Measurements from ENCODE around the gene USPL1.

The USPL1 gene

DNA sequence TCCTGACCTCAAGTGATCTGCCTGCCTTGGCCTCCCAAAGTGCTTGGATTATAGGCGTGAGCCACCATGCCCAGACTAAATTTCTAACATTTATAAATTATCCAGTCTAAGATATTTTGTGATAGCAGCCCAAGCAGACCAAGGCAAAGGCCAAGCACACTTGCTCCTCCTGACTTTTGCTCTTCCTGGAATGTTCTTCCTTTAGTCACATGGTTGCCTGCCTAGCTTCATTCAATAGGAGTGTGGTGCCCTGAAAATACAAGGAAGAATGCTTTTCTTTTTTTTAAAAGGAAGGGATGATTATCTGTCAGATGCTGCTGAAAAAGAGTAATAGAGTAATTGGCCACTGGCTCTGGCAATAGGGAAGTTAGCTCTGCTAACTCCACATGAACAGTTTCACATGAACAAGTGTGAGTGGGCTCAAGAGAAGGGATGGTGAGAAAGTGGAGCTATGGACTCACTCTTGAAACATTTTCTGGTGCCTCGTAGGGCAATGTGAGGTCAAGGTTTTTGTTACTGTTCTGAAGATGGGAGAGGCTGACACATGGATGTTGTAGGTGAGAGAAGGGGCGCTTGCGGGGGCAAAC, 47.1 kb downstream of the USPL1 start:
- DNase-seq (ENCODE audit: low spot score): no peak

DNA sequence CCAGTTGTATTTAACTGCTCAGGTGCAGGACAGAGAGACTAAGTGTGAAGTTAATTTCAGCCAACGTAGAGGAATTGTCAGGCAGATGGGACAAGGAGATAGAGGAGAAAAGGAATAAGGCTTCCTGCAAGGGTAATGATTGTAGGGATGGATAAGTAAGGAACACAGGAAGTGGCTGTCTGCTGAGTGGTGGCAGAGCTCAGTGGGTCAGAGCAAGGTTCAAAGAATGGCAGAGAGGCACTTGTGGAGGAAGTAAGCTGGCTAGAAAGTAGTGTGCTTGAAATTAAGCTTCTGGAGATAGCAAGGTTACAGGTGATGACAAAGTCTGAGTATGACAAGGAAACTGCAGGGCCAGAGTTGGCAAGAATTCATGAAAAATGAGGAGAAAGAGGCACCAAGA, 47.9 kb downstream of the USPL1 start:
- DNase-seq (ENCODE audit: low spot score): no peak

DNA sequence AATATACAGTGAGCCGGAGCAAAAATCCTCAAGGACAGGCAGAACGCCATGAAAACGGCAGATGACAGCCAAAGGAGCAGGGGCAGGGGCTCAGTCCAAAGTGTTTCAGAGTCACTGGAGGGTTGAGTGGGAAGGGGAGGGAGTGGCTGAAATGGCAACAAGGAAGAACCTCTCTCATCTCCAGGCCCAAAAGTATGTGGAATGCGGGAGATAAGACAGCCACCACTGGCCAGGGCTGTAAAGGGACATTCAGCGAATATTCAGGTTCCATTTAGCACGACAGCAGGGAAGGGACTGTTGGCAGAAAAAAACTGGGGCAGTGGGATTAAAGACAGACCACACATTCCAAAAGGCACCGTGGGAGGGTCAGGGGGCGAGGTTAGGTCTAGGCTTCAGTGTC, 48.4 kb downstream of the USPL1 start:
- DNase-seq (ENCODE audit: low spot score): no peak

DNA sequence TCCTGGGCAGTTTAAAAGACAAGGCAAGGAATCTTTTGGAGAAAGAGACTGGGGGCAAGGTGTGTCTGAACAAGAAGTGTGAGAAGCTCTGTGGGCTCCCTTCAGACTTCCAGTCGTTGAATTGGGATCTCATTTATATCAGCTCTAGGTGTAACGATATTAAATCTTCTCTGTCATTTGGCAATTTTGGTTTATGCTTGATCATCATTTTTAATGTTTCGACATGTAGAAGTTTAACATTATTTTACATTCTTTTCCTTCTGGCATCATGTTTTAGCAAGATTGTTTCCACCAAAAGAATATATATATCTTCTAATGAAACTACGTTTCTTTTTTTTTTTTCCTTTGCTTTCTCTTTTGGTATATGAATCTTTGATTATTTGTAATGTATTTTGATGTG, 49.3 kb downstream of the USPL1 start:
- DNase-seq (ENCODE audit: low spot score): no peak

DNA sequence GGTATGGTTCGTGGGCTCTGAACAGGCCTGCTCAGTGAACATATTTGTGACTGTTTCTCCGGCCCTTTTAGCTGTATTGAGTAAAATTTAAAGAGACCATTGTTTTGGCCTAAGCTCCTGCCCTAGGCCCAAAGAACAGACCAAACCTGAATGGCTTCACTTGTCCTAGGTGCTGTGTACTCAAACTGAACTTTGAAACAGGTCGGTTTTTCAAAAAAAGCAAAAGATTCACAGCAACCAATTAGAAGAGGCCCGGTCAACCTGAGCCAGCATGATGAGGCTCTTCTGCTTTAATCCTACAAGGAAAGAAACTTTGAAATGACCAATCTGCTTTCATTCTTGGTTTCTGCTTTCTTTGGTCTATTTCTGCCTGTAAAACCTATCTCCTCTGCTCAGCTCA, 50.6 kb downstream of the USPL1 start:
- DNase-seq (ENCODE audit: low spot score): no peak

DNA sequence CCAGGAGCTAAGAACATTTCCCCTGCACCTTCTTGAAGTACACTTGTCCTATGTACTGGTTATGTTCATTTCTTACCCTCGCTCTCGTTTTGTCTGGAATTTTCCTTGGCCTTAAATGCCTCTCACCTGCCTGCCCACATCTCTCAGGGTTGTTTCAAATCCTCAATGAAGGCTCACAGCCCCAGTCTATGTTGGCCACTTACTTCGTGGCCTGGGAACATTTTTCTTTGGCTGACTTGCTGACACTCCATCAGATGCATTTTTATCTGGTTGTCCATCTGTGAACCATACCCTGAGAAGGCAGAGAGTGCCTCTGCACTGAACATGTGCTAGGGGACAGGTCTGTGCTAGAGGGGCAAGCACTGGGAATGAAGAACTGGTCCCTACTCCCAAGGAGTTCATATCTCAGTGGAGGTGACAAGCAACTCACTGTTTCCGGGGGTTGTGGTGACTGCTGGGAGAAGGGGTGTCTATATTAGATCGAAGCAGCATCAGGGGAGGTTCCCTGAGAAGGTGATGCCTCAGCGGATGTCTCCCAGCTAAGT, 53.6 kb downstream of the USPL1 start:
- DNase-seq (ENCODE audit: low spot score): no peak

GRCh38 chr13:30673669-30674521, 56.2 kb downstream of the USPL1 start:
- DNase-seq (ENCODE audit: low spot score): peak; percentile 82

DNA sequence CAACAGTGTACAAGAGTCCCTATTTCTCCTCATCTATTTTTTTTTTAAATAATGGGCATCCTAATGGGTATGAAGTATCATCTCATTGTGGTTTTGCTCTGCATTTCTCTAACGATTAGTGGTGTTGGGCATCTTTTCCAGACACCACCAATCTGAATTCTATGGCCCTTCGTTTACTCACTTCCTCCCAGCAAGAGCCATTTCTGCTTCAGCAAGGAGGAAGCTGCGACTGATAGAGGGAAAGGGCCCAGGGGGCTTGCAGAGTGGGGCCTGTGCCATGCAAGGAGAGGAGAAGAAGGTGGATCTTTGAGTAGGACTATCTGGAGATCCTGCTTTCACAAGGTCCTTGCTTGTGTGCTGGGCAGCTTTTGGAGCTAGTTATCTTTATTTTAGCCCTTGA, 58.0 kb downstream of the USPL1 start:
- DNase-seq (ENCODE audit: low spot score): no peak

GRCh38 chr13:30676672-30677071, 59.0 kb downstream of the USPL1 start:
- peak; percentile 36 for DNase-seq (ENCODE audit: low spot score)

DNA sequence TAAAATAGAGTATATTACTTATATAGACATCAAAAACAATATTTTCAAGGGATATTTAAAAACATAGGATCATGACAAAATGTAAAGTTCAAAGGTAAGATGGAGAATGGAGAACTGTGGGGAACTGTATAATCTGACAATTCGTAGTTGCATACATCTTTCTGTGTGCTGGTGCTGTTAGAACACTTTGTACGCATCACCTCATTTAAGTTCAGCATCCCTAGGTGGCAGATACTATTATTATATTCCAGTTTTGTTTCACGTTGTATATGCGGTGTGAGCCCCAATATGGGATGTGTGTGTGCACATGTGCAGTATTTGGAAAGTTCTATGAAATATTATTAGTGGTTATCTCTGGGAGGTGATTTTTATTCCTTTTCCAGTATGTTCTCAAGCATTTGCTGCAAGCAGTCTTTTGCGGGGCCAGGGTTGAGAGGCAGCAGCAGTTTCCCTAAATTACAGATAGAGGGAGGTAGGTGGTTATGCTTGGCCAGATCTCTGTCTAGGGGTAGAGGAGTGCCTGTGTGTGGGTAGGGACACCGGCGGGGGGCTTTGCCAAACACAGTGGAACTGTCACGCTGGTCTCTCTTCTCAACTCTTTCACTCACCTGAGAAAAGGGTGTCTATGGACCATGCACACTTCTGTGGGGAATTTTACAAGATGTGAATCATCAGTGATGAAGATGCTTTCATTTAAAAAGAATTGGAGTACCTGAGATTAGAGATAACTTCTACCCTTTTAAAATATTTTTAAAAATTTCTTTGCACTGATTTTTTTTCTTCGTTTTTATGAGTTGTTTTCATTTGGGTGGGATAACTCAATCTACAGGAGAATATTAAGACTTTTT, 62.0 kb downstream of the USPL1 start:
- no peak for DNase-seq (ENCODE audit: low spot score)

- DNase-seq (ENCODE audit: low spot score): no peak
Measured at GRCh38 chr13:30681843-30682242, 64.1 kb downstream of the USPL1 start.

- no peak for DNase-seq (ENCODE audit: low spot score)
Measured at GRCh38 chr13:30685320-30685859, 67.7 kb downstream of the USPL1 start.

DNA sequence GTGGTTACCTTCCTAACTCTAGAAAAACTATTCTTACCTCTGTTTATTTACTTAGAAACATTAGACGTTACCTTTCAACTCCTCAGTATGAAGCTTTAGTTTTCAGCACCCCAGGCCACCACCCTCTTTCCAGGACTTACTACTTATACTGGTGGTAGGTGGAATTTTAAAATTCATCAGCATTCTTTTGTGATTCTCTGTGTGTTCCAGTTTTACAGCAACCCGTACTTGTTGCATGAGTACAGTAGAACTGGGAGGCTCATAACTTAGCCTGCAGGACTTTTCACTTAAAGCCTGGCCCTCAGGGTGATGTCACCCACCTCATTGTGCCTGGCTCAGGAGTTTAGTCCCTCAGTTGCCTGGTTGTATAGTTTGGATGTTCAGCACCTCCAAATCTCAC, 68.3 kb downstream of the USPL1 start:
- DNase-seq (ENCODE audit: low spot score): no peak

GRCh38 chr13:30687601-30688000, 69.9 kb downstream of the USPL1 start:
- DNase-seq (ENCODE audit: low spot score): no peak

DNA sequence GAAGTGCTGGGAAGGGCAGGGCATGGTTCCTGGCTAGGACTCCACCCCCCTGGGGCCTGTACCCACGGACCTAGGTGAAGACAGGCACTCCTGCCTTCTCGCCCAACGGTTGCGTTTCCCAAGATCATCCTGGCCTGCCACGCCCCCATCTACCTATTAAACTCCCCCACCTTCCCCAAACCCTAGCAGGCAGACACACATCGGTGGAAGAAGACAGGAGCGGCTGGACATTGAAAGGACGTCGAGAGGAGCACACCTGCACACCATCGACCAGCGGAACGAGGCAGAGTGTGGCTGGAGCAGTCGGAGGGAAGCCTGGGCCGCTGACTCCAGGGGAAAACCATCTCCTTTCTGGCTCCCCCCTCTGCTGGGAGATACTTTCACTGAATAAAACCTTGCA, 72.0 kb downstream of the USPL1 start:
- DNase-seq (ENCODE audit: low spot score): no peak

DNA sequence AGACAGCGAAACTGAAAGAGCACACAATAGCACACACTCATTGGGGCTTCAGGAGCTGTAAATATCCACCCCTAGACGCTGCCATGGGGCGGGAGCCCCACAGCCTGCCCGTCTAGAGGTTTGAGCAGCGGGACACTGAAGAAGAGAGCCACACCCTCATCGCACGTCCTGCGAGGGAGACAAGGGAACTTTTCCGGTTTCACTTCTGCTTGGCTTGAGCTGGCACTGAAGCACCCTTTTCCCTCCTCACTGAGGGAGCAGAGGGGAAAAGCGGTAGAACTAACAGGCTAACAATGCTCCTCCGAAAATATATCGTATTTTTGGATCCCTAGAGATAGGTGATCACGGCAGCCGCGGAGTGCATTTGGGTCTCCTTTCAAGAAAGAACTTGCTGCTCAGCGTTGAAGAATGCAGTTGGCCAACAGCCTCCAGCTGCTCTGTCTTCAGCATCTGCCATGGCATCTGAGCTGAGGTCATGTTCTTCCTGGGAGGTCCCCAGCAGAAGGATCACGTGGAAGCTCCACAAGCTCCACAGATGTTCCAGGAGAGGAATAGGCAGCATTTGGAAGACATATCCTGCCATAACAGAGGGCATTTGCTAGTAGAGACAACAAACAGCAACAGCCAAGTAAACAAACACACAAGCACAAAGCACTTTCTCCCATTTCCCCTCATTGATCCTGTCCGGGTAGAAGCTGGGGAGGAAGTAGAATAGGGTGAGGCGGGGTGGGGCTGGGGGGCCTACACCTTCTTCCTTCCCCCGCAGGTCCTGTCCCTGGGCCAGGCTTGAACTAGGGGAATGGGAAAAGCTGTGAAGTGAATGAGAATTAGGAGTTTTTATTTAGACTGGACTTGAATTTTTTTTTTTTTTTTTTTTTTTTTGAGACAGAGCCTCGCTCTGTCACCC, 72.8 kb downstream of the USPL1 start:
- DNase-seq (ENCODE audit: low spot score): no peak

- no peak for DNase-seq (ENCODE audit: low spot score)
Measured at GRCh38 chr13:30692113-30692512, 74.4 kb downstream of the USPL1 start.

- DNase-seq (ENCODE audit: low spot score): no peak
Measured at GRCh38 chr13:30696278-30697176, 78.8 kb downstream of the USPL1 start.

DNA sequence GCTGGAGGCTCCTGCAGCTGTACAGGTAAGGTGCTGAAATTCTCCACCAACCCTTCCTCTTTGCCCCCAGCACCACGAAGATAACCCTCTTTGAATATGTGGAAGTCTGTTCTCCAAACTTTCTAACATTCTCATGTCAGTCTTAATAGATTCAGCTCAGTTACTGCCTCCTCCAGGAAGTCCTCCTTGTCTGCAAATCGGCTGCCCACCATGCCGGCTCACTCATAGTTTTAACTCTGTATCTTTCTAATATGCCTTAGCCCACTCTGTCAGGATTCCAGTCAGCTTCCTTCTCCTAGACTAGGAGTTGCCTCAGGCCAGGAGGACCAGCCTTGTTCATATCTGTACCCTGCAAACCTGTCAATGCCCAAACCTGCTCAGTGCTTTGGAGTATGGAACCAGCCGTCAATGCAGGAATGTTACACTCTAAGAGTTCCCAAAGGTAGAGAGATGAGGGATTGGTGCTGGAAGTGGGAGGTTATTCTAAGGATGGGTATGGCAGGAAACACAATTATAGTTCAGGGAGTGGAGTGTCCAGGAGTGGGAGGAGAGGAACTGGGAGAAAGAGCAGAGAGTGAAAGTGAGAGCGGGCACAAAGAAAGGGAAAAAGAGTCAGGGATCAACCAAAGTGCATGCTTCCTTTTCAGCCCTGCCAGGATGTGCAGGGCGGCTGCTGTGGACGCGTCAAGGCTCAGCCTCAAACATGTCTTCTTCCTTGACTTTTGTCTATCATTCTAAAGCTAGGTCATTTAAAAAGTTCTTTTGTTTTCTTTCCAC, 79.6 kb downstream of the USPL1 start:
- DNase-seq (ENCODE audit: low spot score): peak; percentile 60
